ENCODE results near the gene M6PR. TPM values are rescaled to one million over a fixed set of nuclear protein-coding genes. Genes with fewer than 3 reads are reported as not detected.

The M6PR gene
- total RNA-seq, 1 donor from 2014 or later, result 186 TPM

GRCh38 chr12:8891976-8892375 lies 57.5 kb downstream of the M6PR start:
- Mint-ChIP-seq H3K4me1 (ENCODE audit: unreplicated experiment) (no peaks in the 10 kb centered on the region), H3K27ac (ENCODE audit: unreplicated experiment) (no peak overlapping the region), H3K27me3 (ENCODE audit: unreplicated experiment) (peaks cover 1% of the 10 kb centered on the region), H3K4me3 (ENCODE audit: unreplicated experiment) (no peak overlapping the region), H3K36me3 (ENCODE audit: low read depth, unreplicated experiment) (no peaks in the 10 kb centered on the region), H3K9me3 (ENCODE audit: unreplicated experiment) (no peaks in the 10 kb centered on the region)
- no peak for DNase-seq (ENCODE audit: low spot score)
- TF ChIP-seq CTCF (IDR thresholded peaks at IDR 0.05; ENCODE audit: unreplicated experiment), result no peak

Other genes with a start within 250 kb of the M6PR start
- gene A2ML1, start 127.0 kb downstream of the M6PR start, total RNA-seq (ENCODE audit: unreplicated experiment), result not detected
- 55.3 TPM for gene PHC1, start 35.1 kb downstream of the M6PR start, total RNA-seq (ENCODE audit: unreplicated experiment)
- gene KLRG1, start 39.9 kb upstream of the M6PR start, total RNA-seq (ENCODE audit: unreplicated experiment), result 2.1 TPM
- 1.4 TPM for gene A2M, start 166.3 kb upstream of the M6PR start, total RNA-seq (ENCODE audit: unreplicated experiment)